Colonic mucosa (tissue), 4 donors: ENCODE data around the gene SLC38A10. TPM values are rescaled to one million over a fixed set of nuclear protein-coding genes. Genes with fewer than 3 reads are reported as not detected.
"Not testable (repeated sequence)": the region's sequence is repeated elsewhere in the genome, so short reads cannot be mapped to it uniquely, and the experiment has no call there.

Experiments used
- DNase-seq: peaks from one replicate; pipeline ENCODE4 v3.0.0-alpha.2; 2020
- H3K27ac ChIP-seq: fragments of 200-600 bp; one replicate; pipeline ENCODE4 v1.8.0; 2021
- H3K27me3 ChIP-seq: fragments of 200-600 bp; one replicate; pipeline ENCODE4 v1.8.0; 2021
- H3K36me3 ChIP-seq: fragments of 200-600 bp; one replicate; pipeline ENCODE4 v1.8.0; 2021
- H3K4me1 ChIP-seq: fragments of 200-600 bp; one replicate; pipeline ENCODE4 v1.8.0; 2021; ENCODE audit warnings: mild to moderate bottlenecking
- H3K4me3 ChIP-seq: fragments of 200-600 bp; one replicate; pipeline ENCODE4 v1.8.0; 2021
- H3K9ac ChIP-seq, 2 donors: one replicate each; pipeline ENCODE4 v1.7.0; 2013; ENCODE audit warnings: control low read depth in 2 of 2, low read depth in 2 of 2, low read length in 2 of 2
- H3K9me3 ChIP-seq: fragments of 200-600 bp; one replicate; pipeline ENCODE4 v1.8.0; 2021
- intact Hi-C: fragments of 100-400 bp; cut with DNase I; formaldehyde crosslinking; loops from one replicate; pipeline ENCODE4 v1.14.1; 2022
- total RNA-seq, 2 donors: library from RNA; stranded (reverse); fragmentation: NEBNext Ultra II Directional in 1 of 2; extraction: Animal tissue kit (Norgen Biotek cat#: 25700) in 1 of 2; gene quantifications; one replicate each; pipeline ENCODE4 v1.2.1, GENCODE V29; 2021
- TF ChIP-seq, protein P1 (sequence below): fragments of 200-600 bp; IDR thresholded peaks from one replicate; pipeline ENCODE4 v1.8.0; 2022; ENCODE audit warnings: antibody characterized with exemption, mild to moderate bottlenecking
- donor health status: healthy.
- donor health status: DM: no; HTN: no; CAD: no.
- donor health status: DM: no; HTN: no; CAD: no.

The SLC38A10 gene
- total RNA-seq, 2 donors from 2014 or later: 67.5 to 139 TPM

DNA sequence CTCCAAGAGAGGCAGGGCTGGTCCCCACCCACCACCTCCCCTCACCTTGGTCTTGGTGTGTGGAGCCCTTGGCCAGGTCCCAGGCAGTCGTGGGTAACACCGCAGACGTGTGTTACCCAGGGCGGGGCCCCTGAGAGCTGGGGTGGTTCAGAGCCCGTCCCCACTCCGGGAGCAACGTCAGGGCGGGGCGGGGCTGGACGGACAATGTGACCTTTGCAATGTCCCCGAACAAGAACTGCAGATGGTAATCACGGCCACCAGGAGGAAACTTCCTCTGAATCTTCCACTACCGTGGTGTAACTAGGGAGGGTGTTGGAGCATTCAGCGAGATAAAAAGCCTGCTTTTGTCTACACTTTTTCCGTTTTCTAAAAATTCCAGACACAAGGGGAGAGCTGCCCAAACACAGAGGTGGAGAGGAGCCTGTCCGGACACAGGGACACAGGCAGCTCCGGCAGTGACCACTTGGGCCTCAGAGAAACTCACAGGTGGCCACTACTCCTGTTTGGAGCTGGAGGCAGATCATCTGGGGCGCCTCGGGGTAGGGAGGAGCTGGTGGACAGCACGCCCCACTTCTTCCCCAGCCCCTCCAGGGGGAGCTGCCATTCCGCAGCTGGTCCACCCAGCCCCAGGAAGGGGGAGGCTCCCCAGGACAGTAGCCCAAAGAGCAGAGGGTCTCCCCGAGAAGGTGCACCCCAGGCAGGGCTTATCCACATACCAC is 14.2 kb upstream of the SLC38A10 start:
- Histone ChIP-seq H3K4me3 (peak overlapping the region; percentile 42), H3K4me1 (peaks cover 8% of the 10 kb centered on the region), H3K36me3 (no peaks in the 10 kb centered on the region), H3K27me3 (no peaks in the 10 kb centered on the region), H3K27ac (peak overlapping the region; percentile 62), H3K9ac (peak overlapping the region; percentile 86 to 88), H3K9me3 (no peaks in the 10 kb centered on the region)
- intact Hi-C loops: no loop called here
- DNase-seq: peak; percentile 97
- TF ChIP-seq, protein P1, sequence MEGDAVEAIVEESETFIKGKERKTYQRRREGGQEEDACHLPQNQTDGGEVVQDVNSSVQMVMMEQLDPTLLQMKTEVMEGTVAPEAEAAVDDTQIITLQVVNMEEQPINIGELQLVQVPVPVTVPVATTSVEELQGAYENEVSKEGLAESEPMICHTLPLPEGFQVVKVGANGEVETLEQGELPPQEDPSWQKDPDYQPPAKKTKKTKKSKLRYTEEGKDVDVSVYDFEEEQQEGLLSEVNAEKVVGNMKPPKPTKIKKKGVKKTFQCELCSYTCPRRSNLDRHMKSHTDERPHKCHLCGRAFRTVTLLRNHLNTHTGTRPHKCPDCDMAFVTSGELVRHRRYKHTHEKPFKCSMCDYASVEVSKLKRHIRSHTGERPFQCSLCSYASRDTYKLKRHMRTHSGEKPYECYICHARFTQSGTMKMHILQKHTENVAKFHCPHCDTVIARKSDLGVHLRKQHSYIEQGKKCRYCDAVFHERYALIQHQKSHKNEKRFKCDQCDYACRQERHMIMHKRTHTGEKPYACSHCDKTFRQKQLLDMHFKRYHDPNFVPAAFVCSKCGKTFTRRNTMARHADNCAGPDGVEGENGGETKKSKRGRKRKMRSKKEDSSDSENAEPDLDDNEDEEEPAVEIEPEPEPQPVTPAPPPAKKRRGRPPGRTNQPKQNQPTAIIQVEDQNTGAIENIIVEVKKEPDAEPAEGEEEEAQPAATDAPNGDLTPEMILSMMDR: peak; percentile 37

GRCh38 chr17:81308784-81309139 is 13.7 kb upstream of the SLC38A10 start:
- DNase-seq, intact Hi-C loops, H3K4me1 ChIP-seq, H3K9me3 ChIP-seq, H3K27me3 ChIP-seq, H3K36me3 ChIP-seq: not testable (repeated sequence)
- Histone ChIP-seq H3K9ac (peak overlapping the region; percentile 86 to 88), H3K27ac (peak overlapping the region; percentile 62), H3K4me3 (peak overlapping the region; percentile 42)

- Histone ChIP-seq H3K4me1 (peaks cover 8% of the 10 kb centered on the region), H3K27me3 (no peaks in the 10 kb centered on the region), H3K27ac (no peak overlapping the region), H3K9ac (no peak overlapping the region), H3K4me3 (peak overlapping the region; percentile 42), H3K9me3 (no peaks in the 10 kb centered on the region), H3K36me3 (no peaks in the 10 kb centered on the region)
- DNase-seq: no peak
- TF ChIP-seq, protein P1: no peak
- intact Hi-C loops: no loop called here
These were observed 12.8 kb upstream of the SLC38A10 start for GRCh38 chr17:81307636-81308560.

DNA sequence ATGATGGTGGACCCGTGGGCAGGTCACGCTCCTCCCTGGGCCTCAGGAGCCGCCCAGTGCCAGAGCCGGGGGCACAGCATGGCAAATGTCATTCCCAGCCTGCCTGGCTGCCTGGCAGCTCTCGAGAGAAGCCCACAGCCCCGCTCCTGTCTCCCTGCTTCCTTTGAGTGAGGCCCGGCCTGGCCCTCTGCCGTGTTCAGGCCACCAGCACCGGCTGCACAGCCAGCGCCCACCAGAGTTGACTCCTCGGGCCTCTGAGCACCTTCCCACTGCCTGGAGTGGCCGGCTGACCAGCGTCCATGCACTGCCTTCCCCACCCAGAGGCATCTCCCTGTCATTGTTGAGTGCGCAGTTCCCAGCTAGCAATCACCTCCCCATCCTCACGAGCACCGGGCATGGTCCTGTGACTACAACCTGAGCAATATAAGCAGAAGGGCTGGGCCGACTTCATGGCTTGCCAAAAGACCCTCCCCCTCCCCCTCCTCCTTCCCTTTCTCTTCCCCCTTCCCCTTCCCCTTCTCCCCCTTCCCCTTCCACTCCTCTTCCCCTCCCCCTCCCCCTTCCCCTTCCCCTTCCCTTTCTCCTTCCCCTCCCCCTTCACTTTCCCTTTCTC is 11.9 kb upstream of the SLC38A10 start:
- Histone ChIP-seq H3K4me3 (no peak overlapping the region), H3K4me1 (peaks cover 8% of the 10 kb centered on the region), H3K27ac (no peak overlapping the region), H3K27me3 (no peaks in the 10 kb centered on the region), H3K9ac (no peak overlapping the region), H3K36me3 (no peaks in the 10 kb centered on the region), H3K9me3 (no peaks in the 10 kb centered on the region)
- DNase-seq: no peak
- TF ChIP-seq, protein P1: no peak
- intact Hi-C loops: no loop called here

DNA sequence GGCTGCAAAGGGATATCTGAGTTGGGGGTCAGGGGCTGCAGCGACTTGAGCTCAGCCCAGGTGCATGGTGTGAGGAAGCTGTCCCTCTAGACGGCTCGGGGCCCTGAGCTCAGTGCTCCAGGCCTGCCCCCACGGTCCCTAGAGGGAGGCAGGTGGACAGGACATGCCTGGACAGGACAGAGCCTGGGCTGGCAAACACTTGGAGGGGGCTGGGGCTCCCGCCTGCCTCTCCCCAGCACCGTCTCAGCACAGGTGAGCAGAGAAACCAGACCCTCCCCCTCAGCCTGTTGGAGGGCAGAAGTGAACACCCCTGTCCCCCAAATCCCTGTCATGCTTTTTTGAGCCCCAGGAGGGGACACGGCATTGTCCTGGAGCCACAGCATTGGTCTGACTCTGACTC is 11.4 kb upstream of the SLC38A10 start:
- no peaks in the 10 kb centered on the region for H3K9me3 ChIP-seq
- TF ChIP-seq, protein P1: no peak
- peaks cover 8% of the 10 kb centered on the region for H3K4me1 ChIP-seq
- no peak for DNase-seq
- no peak overlapping the region for H3K9ac ChIP-seq
- intact Hi-C loops: no loop called here
- H3K36me3 ChIP-seq: no peaks in the 10 kb centered on the region
- no peak overlapping the region for H3K27ac ChIP-seq
- no peaks in the 10 kb centered on the region for H3K27me3 ChIP-seq
- no peak overlapping the region for H3K4me3 ChIP-seq
